Smooth muscle cell (in vitro differentiated cells): ENCODE results near the gene DNAJA4. TPM values are rescaled to one million over a fixed set of nuclear protein-coding genes. Genes with fewer than 3 reads are reported as not detected.
A peak's percentile ranks its signal among the peaks of the same experiment; 100 is the strongest.

Experiments
- DNase-seq: peaks from one replicate; lab custom pipeline; 2025; ENCODE audit not compliant: unreplicated experiment; lab: John Stamatoyannopoulos, UW
- H2AFZ ChIP-seq: fragments of 200-600 bp; sonication (generic); 2 replicates; pipeline ENCODE4 v1.6.0; 2016; ENCODE audit warnings: antibody characterized with exemption, low read depth, mild to moderate bottlenecking
- H3F3A ChIP-seq: fragments of 200-600 bp; sonication (generic); 2 replicates; pipeline ENCODE4 v1.6.0; 2017; ENCODE audit warnings: antibody characterized with exemption, low read depth
- H3K27ac ChIP-seq: fragments of 200-600 bp; sonication (generic); 2 replicates; pipeline ENCODE4 v1.5.1; 2016; ENCODE audit warnings: low read depth, mild to moderate bottlenecking
- H3K27me3 ChIP-seq: fragments of 200-600 bp; sonication (generic); 2 replicates; pipeline ENCODE4 v1.6.1; 2016; ENCODE audit warnings: low read depth, mild to moderate bottlenecking
- H3K36me3 ChIP-seq: fragments of 200-600 bp; sonication (generic); 2 replicates; pipeline ENCODE4 v1.5.1; 2016; ENCODE audit warnings: low read depth
- H3K4me1 ChIP-seq: fragments of 200-600 bp; sonication (generic); 2 replicates; pipeline ENCODE4 v1.5.1; 2016; ENCODE audit warnings: low read depth
- H3K4me2 ChIP-seq: fragments of 200-600 bp; sonication (generic); 2 replicates; pipeline ENCODE4 v1.6.0; 2016; ENCODE audit warnings: mild to moderate bottlenecking
- H3K4me3 ChIP-seq: fragments of 200-600 bp; sonication (generic); 2 replicates; pipeline ENCODE4 v1.5.1; 2016; ENCODE audit warnings: mild to moderate bottlenecking
- H3K79me2 ChIP-seq: fragments of 200-600 bp; sonication (generic); 2 replicates; pipeline ENCODE4 v1.6.0; 2016; ENCODE audit warnings: low read depth, mild to moderate bottlenecking
- H3K9ac ChIP-seq: fragments of 200-600 bp; sonication (generic); 2 replicates; pipeline ENCODE4 v1.6.0; 2016; ENCODE audit warnings: low read depth
- H3K9me3 ChIP-seq: fragments of 200-600 bp; sonication (generic); replicated peaks from 2 replicates; pipeline ENCODE4 v1.5.1; 2016; ENCODE audit warnings: low read depth
- H4K20me1 ChIP-seq: fragments of 200-600 bp; sonication (generic); 2 replicates; pipeline ENCODE4 v1.6.0; 2016; ENCODE audit warnings: low read depth
- CTCF ChIP-seq: fragments of 200-600 bp; sonication (generic); IDR thresholded peaks from 2 replicates; pipeline ENCODE4 v1.5.1; 2017; ENCODE audit warnings: borderline replicate concordance, mild to moderate bottlenecking, antibody characterized with exemption; ENCODE audit not compliant: insufficient read depth, poor library complexity, severe bottlenecking
- WGBS: methylation state at CpG from one replicate; pipeline ENCODE4 v1.1.7; 2016; ENCODE audit warnings: low lambda C conversion rate; 5-methylcytosine and 5-hydroxymethylcytosine counted together
- polyA plus RNA-seq: library from polyadenylated mRNA; unstranded; fragments of >200 nt; fragmentation: Nextera tagmentation; extraction: Ambion mirVana; gene quantifications from 2 replicates; pipeline ENCODE4 v1.2.1, GENCODE V29; 2016
- total RNA-seq: library from RNA; depleted of rRNA; stranded (reverse); fragments of >200 nt; gene quantifications from 2 replicates; pipeline ENCODE4 v1.2.3, GENCODE V29; 2014

The DNAJA4 gene
- total and polyA plus RNA-seq, 2 experiments from 2014 or later: 2.7 to 4.0 TPM

- H3K9me3 ChIP-seq: no peaks in the 10 kb centered on the region
- H3K79me2 ChIP-seq: peaks cover 4% of the 10 kb centered on the region
- no peak for DNase-seq
- H3K27ac ChIP-seq: no peak overlapping the region
- no peaks in the 10 kb centered on the region for H3K27me3 ChIP-seq
- no peaks in the 10 kb centered on the region for H3K4me1 ChIP-seq
- H3K4me3 ChIP-seq: no peak overlapping the region
- H3F3A ChIP-seq: no peaks in the 10 kb centered on the region
- no peak overlapping the region for H3K9ac ChIP-seq
- TF ChIP-seq CTCF: no peak
- H3K4me2 ChIP-seq: no peak overlapping the region
- 46% methylated on average over 2 of the region's 2 CpGs for WGBS
- H3K36me3 ChIP-seq: no peaks in the 10 kb centered on the region
- H4K20me1 ChIP-seq: no peaks in the 10 kb centered on the region
- H2AFZ ChIP-seq: no peak overlapping the region
Observed at GRCh38 chr15:78291052-78291451, 26.7 kb downstream of the DNAJA4 start.

- 95% methylated on average over 2 of the region's 2 CpGs for WGBS
- H3K4me3 ChIP-seq: no peak overlapping the region
- H3K9me3 ChIP-seq: no peaks in the 10 kb centered on the region
- H3K4me1 ChIP-seq: no peaks in the 10 kb centered on the region
- no peak overlapping the region for H3K9ac ChIP-seq
- no peak overlapping the region for H2AFZ ChIP-seq
- H4K20me1 ChIP-seq: no peaks in the 10 kb centered on the region
- no peak for DNase-seq
- peak overlapping the region; percentile 61 for H3K27ac ChIP-seq
- no peak for TF ChIP-seq CTCF
- no peaks in the 10 kb centered on the region for H3K36me3 ChIP-seq
- H3F3A ChIP-seq: no peaks in the 10 kb centered on the region
- H3K79me2 ChIP-seq: peaks cover 8% of the 10 kb centered on the region
- no peak overlapping the region for H3K4me2 ChIP-seq
- no peaks in the 10 kb centered on the region for H3K27me3 ChIP-seq
Observed at GRCh38 chr15:78291698-78292097, 27.3 kb downstream of the DNAJA4 start.

- Histone ChIP-seq H3K9ac (no peak overlapping the region), H2AFZ (no peak overlapping the region)
- WGBS: 100% methylated on average over 1 of the region's 1 CpG
Observed at GRCh38 chr15:78292219-78292618, 27.9 kb downstream of the DNAJA4 start.

More at GRCh38 chr15:78292219-78292618, 27.9 kb downstream of the DNAJA4 start:
- H3K27me3 ChIP-seq: no peaks in the 10 kb centered on the region
- peak overlapping the region; percentile 61 for H3K27ac ChIP-seq
- DNase-seq: no peak
- H3F3A ChIP-seq: no peaks in the 10 kb centered on the region
- H3K36me3 ChIP-seq: no peaks in the 10 kb centered on the region
- no peak overlapping the region for H3K4me2 ChIP-seq
- no peaks in the 10 kb centered on the region for H3K9me3 ChIP-seq
- no peaks in the 10 kb centered on the region for H4K20me1 ChIP-seq
- TF ChIP-seq CTCF: no peak
- no peaks in the 10 kb centered on the region for H3K4me1 ChIP-seq
- no peak overlapping the region for H3K4me3 ChIP-seq
- H3K79me2 ChIP-seq: peaks cover 14% of the 10 kb centered on the region
